Measurements from ENCODE around the gene TAF13. TPM values are rescaled to one million over a fixed set of nuclear protein-coding genes. Genes with fewer than 3 reads are reported as not detected.
"Not testable (repeated sequence)": the region's sequence is repeated elsewhere in the genome, so short reads cannot be mapped to it uniquely, and the experiment has no call there.

The TAF13 gene
- total RNA-seq, 1 experiment from 2014 or later: 58.8 TPM

GRCh38 chr1:109034382-109034781, 41.4 kb downstream of the TAF13 start:
- DNase-seq (ENCODE audit: low spot score): no peak
- intact Hi-C loops (cut with micrococcal nuclease; ENCODE audit: unreplicated experiment): no loop called here
- H3K27me3 ChIP-seq (replicated peaks; ENCODE audit: insufficient read depth, low read depth, low read length, poor library complexity): no peaks in the 10 kb centered on the region
- peaks cover 5% of the 10 kb centered on the region for H3K4me1 ChIP-seq (ENCODE audit: insufficient read depth, low read length, poor library complexity, severe bottlenecking)
- POLR2A ChIA-PET (ENCODE audit: low non-redundant PET): interaction anchor here (0.7 kb wide), 1 partner anchor 182 kb away, joined by 17 read pairs; no protein-coding TSS in a partner anchor
- no peak overlapping the region for H3K4me3 ChIP-seq (ENCODE audit: low read depth, low read length, poor library complexity, severe bottlenecking)
- CTCF ChIA-PET: no interaction called here
- no peaks in the 10 kb centered on the region for H3K9me3 ChIP-seq (ENCODE audit: low read depth, low read length, poor library complexity, severe bottlenecking)
- TF ChIP-seq EZH2 (IDR thresholded peaks at IDR 0.05; ENCODE audit: borderline replicate concordance, low read depth, low read length, poor library complexity, severe bottlenecking) (no peak), CTCF (conservative IDR thresholded peaks at IDR 0.05; ENCODE audit: low read depth, low read length) (no peak)
- no peak overlapping the region for H3K27ac ChIP-seq (ENCODE audit: low read depth, low read length, poor library complexity, severe bottlenecking)
- BruUV-seq (replicated peaks): no TSS peak
- H3K36me3 ChIP-seq (ENCODE audit: insufficient read depth, low read length, poor library complexity, severe bottlenecking): no peaks in the 10 kb centered on the region

- H3K27ac ChIP-seq (ENCODE audit: low read depth, low read length, poor library complexity, severe bottlenecking); CTCF ChIA-PET; H3K36me3 ChIP-seq (ENCODE audit: insufficient read depth, low read length, poor library complexity, severe bottlenecking); H3K4me3 ChIP-seq (ENCODE audit: low read depth, low read length, poor library complexity, severe bottlenecking); H3K9me3 ChIP-seq (ENCODE audit: low read depth, low read length, poor library complexity, severe bottlenecking); H3K27me3 ChIP-seq (replicated peaks; ENCODE audit: insufficient read depth, low read depth, low read length, poor library complexity); DNase-seq (ENCODE audit: low spot score); intact Hi-C loops (cut with micrococcal nuclease; ENCODE audit: unreplicated experiment); BruUV-seq (replicated peaks): not testable (repeated sequence)
- H3K4me1 ChIP-seq (ENCODE audit: insufficient read depth, low read length, poor library complexity, severe bottlenecking): peaks cover 18% of the 10 kb centered on the region
- POLR2A ChIA-PET (ENCODE audit: low non-redundant PET): interaction anchor here (0.7 kb wide), 1 partner anchor 38 kb away, joined by 3 read pairs; no protein-coding TSS in a partner anchor
These were observed 46.3 kb downstream of the TAF13 start for GRCh38 chr1:109029493-109029892.

GRCh38 chr1:109027841-109028240, 48.0 kb downstream of the TAF13 start:
- no peak overlapping the region for H3K4me3 ChIP-seq (ENCODE audit: low read depth, low read length, poor library complexity, severe bottlenecking)
- intact Hi-C loops (cut with micrococcal nuclease; ENCODE audit: unreplicated experiment): no loop called here
- DNase-seq (ENCODE audit: low spot score): no peak
- CTCF ChIA-PET: no interaction called here
- H3K36me3 ChIP-seq (ENCODE audit: insufficient read depth, low read length, poor library complexity, severe bottlenecking): no peaks in the 10 kb centered on the region
- TF ChIP-seq EZH2 (IDR thresholded peaks at IDR 0.05; ENCODE audit: borderline replicate concordance, low read depth, low read length, poor library complexity, severe bottlenecking) (no peak), CTCF (conservative IDR thresholded peaks at IDR 0.05; ENCODE audit: low read depth, low read length) (peak; percentile 50; the same call in 1 of the 2 replicates)
- no peaks in the 10 kb centered on the region for H3K27me3 ChIP-seq (replicated peaks; ENCODE audit: insufficient read depth, low read depth, low read length, poor library complexity)
- no TSS peak for BruUV-seq (replicated peaks)
- no peak overlapping the region for H3K27ac ChIP-seq (ENCODE audit: low read depth, low read length, poor library complexity, severe bottlenecking)
- H3K4me1 ChIP-seq (ENCODE audit: insufficient read depth, low read length, poor library complexity, severe bottlenecking): peaks cover 28% of the 10 kb centered on the region
- POLR2A ChIA-PET (ENCODE audit: low non-redundant PET): no interaction called here
- no peaks in the 10 kb centered on the region for H3K9me3 ChIP-seq (ENCODE audit: low read depth, low read length, poor library complexity, severe bottlenecking)

- peaks cover 23% of the 10 kb centered on the region for H3K4me1 ChIP-seq (ENCODE audit: insufficient read depth, low read length, poor library complexity, severe bottlenecking)
- no peaks in the 10 kb centered on the region for H3K27me3 ChIP-seq (replicated peaks; ENCODE audit: insufficient read depth, low read depth, low read length, poor library complexity)
- peaks cover 2% of the 10 kb centered on the region for H3K36me3 ChIP-seq (ENCODE audit: insufficient read depth, low read length, poor library complexity, severe bottlenecking)
- ChIA-PET CTCF (no interaction called here), POLR2A (ENCODE audit: low non-redundant PET) (no interaction called here)
- intact Hi-C loops (cut with micrococcal nuclease; ENCODE audit: unreplicated experiment): no loop called here
- TF ChIP-seq EZH2 (IDR thresholded peaks at IDR 0.05; ENCODE audit: borderline replicate concordance, low read depth, low read length, poor library complexity, severe bottlenecking) (no peak), CTCF (conservative IDR thresholded peaks at IDR 0.05; ENCODE audit: low read depth, low read length) (no peak)
- DNase-seq (ENCODE audit: low spot score): peak; percentile 28
- no peak overlapping the region for H3K27ac ChIP-seq (ENCODE audit: low read depth, low read length, poor library complexity, severe bottlenecking)
- no peak overlapping the region for H3K4me3 ChIP-seq (ENCODE audit: low read depth, low read length, poor library complexity, severe bottlenecking)
- no TSS peak for BruUV-seq (replicated peaks)
- H3K9me3 ChIP-seq (ENCODE audit: low read depth, low read length, poor library complexity, severe bottlenecking): no peaks in the 10 kb centered on the region
These were observed 50.1 kb downstream of the TAF13 start for GRCh38 chr1:109025694-109026093.
